ENCODE results near the gene LRCH2.

The LRCH2 gene

GRCh38 chrX:115251458-115252233 is 17.8 kb upstream of the LRCH2 start:
- H3K4me3 ChIP-seq (ENCODE audit: low read depth, low read length) = no peak overlapping the region
- TF ChIP-seq MYC (IDR thresholded peaks at IDR 0.05; ENCODE audit: low read depth, low read length) (no peak), CTCF (IDR thresholded peaks at IDR 0.05; ENCODE audit: low read depth, low read length) (no peak), POLR2A (IDR thresholded peaks at IDR 0.05; ENCODE audit: extremely low read depth, insufficient read length) (no peak), MAX (IDR thresholded peaks at IDR 0.05; ENCODE audit: low read depth, low read length) (no peak)
- DNase-seq (ENCODE audit: low read depth) = no peak

GRCh38 chrX:115237056-115237455 is 3.2 kb upstream of the LRCH2 start:
- TF ChIP-seq POLR2A (IDR thresholded peaks at IDR 0.05; ENCODE audit: extremely low read depth, insufficient read length) (no peak), MYC (IDR thresholded peaks at IDR 0.05; ENCODE audit: low read depth, low read length) (no peak), MAX (IDR thresholded peaks at IDR 0.05; ENCODE audit: low read depth, low read length) (no peak), CTCF (IDR thresholded peaks at IDR 0.05; ENCODE audit: low read depth, low read length) (no peak)
- no peak for DNase-seq (ENCODE audit: low read depth)
- no peak overlapping the region for H3K4me3 ChIP-seq (ENCODE audit: low read depth, low read length)

- H3K4me3 ChIP-seq (ENCODE audit: low read depth, low read length) = no peak overlapping the region
- DNase-seq (ENCODE audit: low read depth) = no peak
- TF ChIP-seq MAX (IDR thresholded peaks at IDR 0.05; ENCODE audit: low read depth, low read length) (no peak), CTCF (IDR thresholded peaks at IDR 0.05; ENCODE audit: low read depth, low read length) (no peak), MYC (IDR thresholded peaks at IDR 0.05; ENCODE audit: low read depth, low read length) (no peak), POLR2A (IDR thresholded peaks at IDR 0.05; ENCODE audit: extremely low read depth, insufficient read length) (no peak)
Measured at GRCh38 chrX:115236560-115236959, 2.7 kb upstream of the LRCH2 start.

- TF ChIP-seq MYC (IDR thresholded peaks at IDR 0.05; ENCODE audit: low read depth, low read length) (no peak), POLR2A (IDR thresholded peaks at IDR 0.05; ENCODE audit: extremely low read depth, insufficient read length) (no peak), MAX (IDR thresholded peaks at IDR 0.05; ENCODE audit: low read depth, low read length) (no peak), CTCF (IDR thresholded peaks at IDR 0.05; ENCODE audit: low read depth, low read length) (no peak)
- no peak overlapping the region for H3K4me3 ChIP-seq (ENCODE audit: low read depth, low read length)
- no peak for DNase-seq (ENCODE audit: low read depth)
Measured at GRCh38 chrX:115234461-115234860, 565 bp upstream of the LRCH2 start.

GRCh38 chrX:115232933-115233496 is 881 bp downstream of the LRCH2 start:
- no peak overlapping the region for H3K4me3 ChIP-seq (ENCODE audit: low read depth, low read length)
- no peak for TF ChIP-seq CTCF (IDR thresholded peaks at IDR 0.05; ENCODE audit: low read depth, low read length)
- no peak for TF ChIP-seq MAX (IDR thresholded peaks at IDR 0.05; ENCODE audit: low read depth, low read length)
- TF ChIP-seq MYC (IDR thresholded peaks at IDR 0.05; ENCODE audit: low read depth, low read length) = no peak
- no peak for DNase-seq (ENCODE audit: low read depth)
